ENCODE measurements around the gene MUC4.
"Not testable (repeated sequence)": the region's sequence is repeated elsewhere in the genome, so short reads cannot be mapped to it uniquely, and the experiment has no call there.

The MUC4 gene

GRCh38 chr3:195736866-195737490 lies 74.8 kb downstream of the MUC4 start:
- DNase-seq = no peak

GRCh38 chr3:195735036-195735695 lies 76.6 kb downstream of the MUC4 start:
- DNase-seq = no peak

GRCh38 chr3:195732940-195733339 lies 78.8 kb downstream of the MUC4 start:
- DNase-seq = no peak

GRCh38 chr3:195731356-195731905 lies 80.3 kb downstream of the MUC4 start:
- DNase-seq = no peak

- no peak for DNase-seq
Observed at GRCh38 chr3:195729476-195730251, 82.1 kb downstream of the MUC4 start.

GRCh38 chr3:195728789-195729188 lies 82.9 kb downstream of the MUC4 start:
- DNase-seq = not testable (repeated sequence)

- DNase-seq = no peak
Observed at GRCh38 chr3:195727606-195728195, 84.0 kb downstream of the MUC4 start.

- DNase-seq = not testable (repeated sequence)
Observed at GRCh38 chr3:195725916-195726740, 85.6 kb downstream of the MUC4 start.

GRCh38 chr3:195724363-195724762 lies 87.4 kb downstream of the MUC4 start:
- not testable (repeated sequence) for DNase-seq

GRCh38 chr3:195722996-195723345 lies 88.8 kb downstream of the MUC4 start:
- not testable (repeated sequence) for DNase-seq

GRCh38 chr3:195722139-195722995 lies 89.4 kb downstream of the MUC4 start:
- DNase-seq = not testable (repeated sequence)

- DNase-seq = not testable (repeated sequence)
Observed at GRCh38 chr3:195720831-195721506, 90.8 kb downstream of the MUC4 start, which contains the start of gene MUC20. TSS of gene MUC20 (plus strand) at chr3:195720978. CDS start at chr3:195721008, 30 bp downstream.

- not testable (repeated sequence) for DNase-seq
Observed at GRCh38 chr3:195719514-195720254, 92.0 kb downstream of the MUC4 start.

- DNase-seq = no peak
Observed at GRCh38 chr3:195718477-195718984, 93.2 kb downstream of the MUC4 start.

GRCh38 chr3:195717852-195718476 lies 93.8 kb downstream of the MUC4 start:
- no peak for DNase-seq

- DNase-seq = no peak
Observed at GRCh38 chr3:195717416-195717815, 94.3 kb downstream of the MUC4 start.

- peak; percentile 70 for DNase-seq
Observed at GRCh38 chr3:195715583-195716266, 96.0 kb downstream of the MUC4 start.

GRCh38 chr3:195715134-195715533 lies 96.6 kb downstream of the MUC4 start:
- no peak for DNase-seq

Data from stimulated activated CD8-positive, alpha-beta memory T cell treated with anti-CD3 and anti-CD28 coated beads, Interleukin-4, amount 100 ng/mL, for 48 hours (primary cell).